ENCODE data around the gene ACBD4. TPM values are rescaled to one million over a fixed set of nuclear protein-coding genes. Genes with fewer than 3 reads are reported as not detected.

The ACBD4 gene
- total and polyA plus RNA-seq, 2 of the 13 experiments (the other 11 are each of a cell fraction or from before 2014, with no cell fraction given) = 16.1 to 26.9 TPM

- H3K4me1 ChIP-seq (ENCODE audit: insufficient read depth, low read length) = peaks cover 23% of the 10 kb centered on the region
- POLR2A ChIA-PET = interaction anchor here (2.0 to 7.1 kb wide), 2 partner anchors 11 to 22 kb away, joined by 8 to 217 read pairs; partner anchors contain the start of genes HEXIM1 and HEXIM2
- no peak overlapping the region for H3K4me2 ChIP-seq (ENCODE audit: low read depth, low read length)
- in situ Hi-C loops (cut with HindIII; ENCODE audit: extremely low pct_ligation_motif_present, low pct_unique_long_range_greater_than_20kb) (loop anchor here (10.0 kb wide), 1 partner anchor 235 kb away; no protein-coding TSS in a partner anchor), intact Hi-C loops (cut with micrococcal nuclease; ENCODE audit: unreplicated experiment) (loop anchor here (5.0 kb wide), 1 partner anchor 93 kb away; no protein-coding TSS in a partner anchor)
- peaks cover 16% of the 10 kb centered on the region for H3K79me2 ChIP-seq (ENCODE audit: insufficient read depth, low read length)
- H3K27ac ChIP-seq (ENCODE audit: extremely low read length, insufficient read depth, low read length) = no peak overlapping the region
- CTCF ChIA-PET (ENCODE audit: low intra/inter-chr PET ratio, low total read pairs) = interaction anchor here (0.9 kb wide), 1 partner anchor 59 kb away, joined by 3 read pairs; no protein-coding TSS in a partner anchor
- no peaks in the 10 kb centered on the region for H4K20me1 ChIP-seq (ENCODE audit: insufficient read depth, low read length)
- DNase-seq (ENCODE audit: low spot score) (no peak), ATAC-seq (no peak), FAIRE-seq (no peak)
- TF ChIP-seq HOXA5 (CRISPR knock-in tag; IDR thresholded peaks at IDR 0.05) (no peak), SNAPC5 (CRISPR knock-in tag; IDR thresholded peaks at IDR 0.05; ENCODE audit: borderline replicate concordance) (no peak), YEATS4 (CRISPR knock-in tag; IDR thresholded peaks at IDR 0.05; ENCODE audit: borderline replicate concordance) (no peak), HINFP (CRISPR knock-in tag; IDR thresholded peaks at IDR 0.05; ENCODE audit: low read depth) (no peak), ZNF414 (CRISPR knock-in tag; IDR thresholded peaks at IDR 0.05) (no peak), ZNF33B (CRISPR knock-in tag; IDR thresholded peaks at IDR 0.05) (no peak), FOSL2 (CRISPR knock-in tag; IDR thresholded peaks at IDR 0.05) (no peak), ZNF775 (CRISPR knock-in tag; IDR thresholded peaks at IDR 0.05; ENCODE audit: borderline replicate concordance) (no peak), DR1 (CRISPR knock-in tag; IDR thresholded peaks at IDR 0.05) (no peak)
- H3K36me3 ChIP-seq (replicated peaks in 1 of 2; ENCODE audit: control insufficient read depth in 1 of 2, insufficient read depth in 2 of 2, low read length in 2 of 2) = peaks cover 2 to 5% of the 10 kb centered on the region in 2 experiments; a peak in 4 of 5 replicates
- no peaks in the 10 kb centered on the region for H3K9me3 ChIP-seq (ENCODE audit: low read length)
- H2AFZ ChIP-seq (ENCODE audit: low read length) = no peak overlapping the region
- WGBS (ENCODE audit: low lambda C conversion rate) = 93% methylated on average over 4 of the region's 4 CpGs
- H3K4me3 ChIP-seq (replicated peaks in 1 of 3; ENCODE audit: insufficient read depth in 1 of 3, low read depth in 2 of 3, low read length in 3 of 3) = no peak overlapping the region
- BruUV-seq (replicated peaks) = no TSS peak
- H3K9ac ChIP-seq (ENCODE audit: insufficient read depth, low read depth, low read length) = no peak overlapping the region
- no peaks in the 10 kb centered on the region for H3K27me3 ChIP-seq (ENCODE audit: control insufficient read depth in 1 of 2, insufficient read depth in 2 of 2, low read length in 2 of 2)
Observed at GRCh38 chr17:45139533-45139920, 4.0 kb downstream of the ACBD4 start.
